OCI-LY3 (cell line): ENCODE measurements around the gene DAB2.

Experiments used
- H2AFZ ChIP-seq: fragments of 200-600, 300-600 bp; shearing (Covaris generic); 2 replicates; pipeline ENCODE4 v1.6.0; 2014; ENCODE audit warnings: antibody characterized with exemption, low read depth, low read length
- H3K27ac ChIP-seq: fragments of 200-600, 300-600 bp; sonication (generic); 2 replicates; pipeline ENCODE4 v1.5.1; 2014; ENCODE audit warnings: mild to moderate bottlenecking, low read length, moderate library complexity, mixed read lengths
- H3K27me3 ChIP-seq: fragments of 200-600, 300-600 bp; sonication (generic); 2 replicates; pipeline ENCODE4 v1.6.1; 2014; ENCODE audit warnings: low read depth, low read length, mixed read lengths
- H3K36me3 ChIP-seq: fragments of 200-600, 300-600 bp; sonication (generic); replicated peaks from 2 replicates; pipeline ENCODE3; 2014; ENCODE audit warnings: low read depth, low read length, mixed read lengths
- H3K4me1 ChIP-seq: fragments of 300-600, 200-600 bp; sonication (generic); 2 replicates; pipeline ENCODE4 v1.6.1; 2014; ENCODE audit warnings: low read length, mixed read lengths
- H3K4me2 ChIP-seq: fragments of 200-600, 300-600 bp; sonication (generic); 2 replicates; pipeline ENCODE4 v1.6.1; 2014; ENCODE audit warnings: low read length, mixed read lengths
- H3K4me3 ChIP-seq: fragments of 300-600, 200-600 bp; sonication (generic); 2 replicates; pipeline ENCODE4 v1.5.1; 2014; ENCODE audit warnings: antibody characterized with exemption, mild to moderate bottlenecking, low read length, moderate library complexity
- H3K79me2 ChIP-seq: fragments of 300-600, 200-600 bp; shearing (Covaris generic); 2 replicates; pipeline ENCODE4 v1.6.1; 2014; ENCODE audit warnings: mild to moderate bottlenecking, low read length, mixed read lengths
- H3K9ac ChIP-seq: fragments of 300-600, 200-600 bp; shearing (Covaris generic); 2 replicates; pipeline ENCODE4 v1.6.0; 2014; ENCODE audit warnings: mild to moderate bottlenecking, low read length, moderate library complexity
- H3K9me3 ChIP-seq: fragments of 200-600, 300-600 bp; shearing (Covaris generic); 2 replicates; pipeline ENCODE4 v1.6.1; 2014; ENCODE audit warnings: low read length, mixed read lengths; ENCODE audit not compliant: insufficient read depth
- H4K20me1 ChIP-seq: fragments of 200-600, 300-600 bp; sonication (generic); 2 replicates; pipeline ENCODE4 v1.6.1; 2016; ENCODE audit warnings: low read length, mixed read lengths; ENCODE audit not compliant: insufficient read depth
- EZH2phosphoT487 ChIP-seq: fragments of 200-600 bp; shearing (Covaris generic); IDR thresholded peaks from 2 replicates; pipeline ENCODE4 v1.6.1; 2018; ENCODE audit warnings: antibody characterized with exemption, mixed run types, low read depth
- TF ChIP-seq, protein P1 (sequence below): fragments of 200-600, 300-600 bp; sonication (generic); IDR thresholded peaks from 2 replicates; pipeline ENCODE4 v1.5.1; 2014; ENCODE audit warnings: antibody characterized with exemption, low read length, low read depth

DAB2 gene

GRCh38 chr5:39413771-39414170, 11.0 kb downstream of the DAB2 start:
- no peaks in the 10 kb centered on the region for H3K9me3 ChIP-seq
- H3K4me2 ChIP-seq: no peak overlapping the region
- H3K4me1 ChIP-seq: peaks cover 7% of the 10 kb centered on the region
- no peak overlapping the region for H2AFZ ChIP-seq
- no peak overlapping the region for H3K4me3 ChIP-seq
- no peaks in the 10 kb centered on the region for H4K20me1 ChIP-seq
- no peak overlapping the region for H3K27ac ChIP-seq
- H3K79me2 ChIP-seq: no peaks in the 10 kb centered on the region
- no peaks in the 10 kb centered on the region for H3K36me3 ChIP-seq
- TF ChIP-seq, protein P1, sequence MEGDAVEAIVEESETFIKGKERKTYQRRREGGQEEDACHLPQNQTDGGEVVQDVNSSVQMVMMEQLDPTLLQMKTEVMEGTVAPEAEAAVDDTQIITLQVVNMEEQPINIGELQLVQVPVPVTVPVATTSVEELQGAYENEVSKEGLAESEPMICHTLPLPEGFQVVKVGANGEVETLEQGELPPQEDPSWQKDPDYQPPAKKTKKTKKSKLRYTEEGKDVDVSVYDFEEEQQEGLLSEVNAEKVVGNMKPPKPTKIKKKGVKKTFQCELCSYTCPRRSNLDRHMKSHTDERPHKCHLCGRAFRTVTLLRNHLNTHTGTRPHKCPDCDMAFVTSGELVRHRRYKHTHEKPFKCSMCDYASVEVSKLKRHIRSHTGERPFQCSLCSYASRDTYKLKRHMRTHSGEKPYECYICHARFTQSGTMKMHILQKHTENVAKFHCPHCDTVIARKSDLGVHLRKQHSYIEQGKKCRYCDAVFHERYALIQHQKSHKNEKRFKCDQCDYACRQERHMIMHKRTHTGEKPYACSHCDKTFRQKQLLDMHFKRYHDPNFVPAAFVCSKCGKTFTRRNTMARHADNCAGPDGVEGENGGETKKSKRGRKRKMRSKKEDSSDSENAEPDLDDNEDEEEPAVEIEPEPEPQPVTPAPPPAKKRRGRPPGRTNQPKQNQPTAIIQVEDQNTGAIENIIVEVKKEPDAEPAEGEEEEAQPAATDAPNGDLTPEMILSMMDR: no peak
- TF ChIP-seq EZH2phosphoT487: no peak
- no peak overlapping the region for H3K9ac ChIP-seq
- no peaks in the 10 kb centered on the region for H3K27me3 ChIP-seq

- TF ChIP-seq, protein P1: no peak
- TF ChIP-seq EZH2phosphoT487: no peak
- 0 out of 2 replicates have a peak overlapping the region, but pooled peaks have one; percentile 31 for H2AFZ ChIP-seq
- H4K20me1 ChIP-seq: no peaks in the 10 kb centered on the region
- H3K4me3 ChIP-seq: no peak overlapping the region
- no peak overlapping the region for H3K9ac ChIP-seq
- peaks cover 7% of the 10 kb centered on the region for H3K4me1 ChIP-seq
- no peaks in the 10 kb centered on the region for H3K36me3 ChIP-seq
- H3K79me2 ChIP-seq: no peaks in the 10 kb centered on the region
- no peak overlapping the region for H3K27ac ChIP-seq
- H3K9me3 ChIP-seq: no peaks in the 10 kb centered on the region
- H3K4me2 ChIP-seq: peak overlapping the region; percentile 36
- no peaks in the 10 kb centered on the region for H3K27me3 ChIP-seq
These were observed 11.9 kb downstream of the DAB2 start for GRCh38 chr5:39412721-39413394.

DNA sequence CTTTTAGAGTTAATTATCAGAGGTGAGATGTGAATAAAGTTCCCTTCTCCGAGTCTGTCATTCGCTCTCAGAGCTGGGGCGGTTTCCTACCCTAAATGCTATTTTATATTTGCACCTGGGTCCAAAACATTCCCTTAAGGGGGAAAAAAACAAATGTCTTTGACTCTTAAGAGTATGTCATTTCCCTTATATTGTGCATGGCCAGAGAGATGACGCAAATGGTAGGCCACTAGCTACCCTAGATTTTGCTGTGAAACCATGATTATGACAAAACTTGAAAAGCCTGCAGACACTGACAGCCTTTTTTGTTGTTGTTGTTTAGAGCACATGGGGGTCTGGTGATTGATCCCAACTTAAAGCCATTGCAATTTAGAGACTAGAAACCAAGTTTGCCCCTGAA, 12.8 kb downstream of the DAB2 start:
- TF ChIP-seq, protein P1: no peak
- TF ChIP-seq EZH2phosphoT487: no peak
- H3K27ac ChIP-seq: no peak overlapping the region
- H4K20me1 ChIP-seq: no peaks in the 10 kb centered on the region

GRCh38 chr5:39411061-39411460, 13.7 kb downstream of the DAB2 start:
- Histone ChIP-seq H3K79me2 (no peaks in the 10 kb centered on the region), H3K4me1 (peaks cover 7% of the 10 kb centered on the region), H3K9ac (no peak overlapping the region), H3K4me3 (no peak overlapping the region), H3K4me2 (no peak overlapping the region), H3K27me3 (no peaks in the 10 kb centered on the region), H3K9me3 (no peaks in the 10 kb centered on the region), H3K27ac (no peak overlapping the region), H2AFZ (no peak overlapping the region), H4K20me1 (no peaks in the 10 kb centered on the region), H3K36me3 (no peaks in the 10 kb centered on the region)
- TF ChIP-seq EZH2phosphoT487: no peak
- TF ChIP-seq, protein P1: no peak

More for the DNA sequence above, 12.8 kb downstream of the DAB2 start:
- Histone ChIP-seq H3K4me3 (no peak overlapping the region), H3K27me3 (no peaks in the 10 kb centered on the region), H3K4me2 (no peak overlapping the region), H3K9ac (no peak overlapping the region), H3K79me2 (no peaks in the 10 kb centered on the region), H2AFZ (no peak overlapping the region), H3K4me1 (peaks cover 7% of the 10 kb centered on the region), H3K9me3 (no peaks in the 10 kb centered on the region), H3K36me3 (no peaks in the 10 kb centered on the region)
